NCI-H2029 treated with DMSO at 0.1 percent for 48 hours (cell line): ENCODE measurements around the gene HERC2.

ENCODE experiments used
- DNase-seq: peaks from one replicate; lab custom pipeline; 2025; lab: John Stamatoyannopoulos, UW

The HERC2 gene

GRCh38 chr15:28097656-28098359 is 224.2 kb downstream of the HERC2 start:
- no peak for DNase-seq

GRCh38 chr15:28096670-28097431 is 225.1 kb downstream of the HERC2 start:
- no peak for DNase-seq

GRCh38 chr15:28096411-28096669 is 225.6 kb downstream of the HERC2 start:
- no peak for DNase-seq

- DNase-seq = no peak
Observed at GRCh38 chr15:28094732-28095521, 227.1 kb downstream of the HERC2 start.

GRCh38 chr15:28093752-28094535 is 228.0 kb downstream of the HERC2 start:
- no peak for DNase-seq

GRCh38 chr15:28091313-28091712 is 230.7 kb downstream of the HERC2 start:
- DNase-seq = no peak

GRCh38 chr15:28086175-28086703 is 235.7 kb downstream of the HERC2 start:
- DNase-seq = no peak

DNA sequence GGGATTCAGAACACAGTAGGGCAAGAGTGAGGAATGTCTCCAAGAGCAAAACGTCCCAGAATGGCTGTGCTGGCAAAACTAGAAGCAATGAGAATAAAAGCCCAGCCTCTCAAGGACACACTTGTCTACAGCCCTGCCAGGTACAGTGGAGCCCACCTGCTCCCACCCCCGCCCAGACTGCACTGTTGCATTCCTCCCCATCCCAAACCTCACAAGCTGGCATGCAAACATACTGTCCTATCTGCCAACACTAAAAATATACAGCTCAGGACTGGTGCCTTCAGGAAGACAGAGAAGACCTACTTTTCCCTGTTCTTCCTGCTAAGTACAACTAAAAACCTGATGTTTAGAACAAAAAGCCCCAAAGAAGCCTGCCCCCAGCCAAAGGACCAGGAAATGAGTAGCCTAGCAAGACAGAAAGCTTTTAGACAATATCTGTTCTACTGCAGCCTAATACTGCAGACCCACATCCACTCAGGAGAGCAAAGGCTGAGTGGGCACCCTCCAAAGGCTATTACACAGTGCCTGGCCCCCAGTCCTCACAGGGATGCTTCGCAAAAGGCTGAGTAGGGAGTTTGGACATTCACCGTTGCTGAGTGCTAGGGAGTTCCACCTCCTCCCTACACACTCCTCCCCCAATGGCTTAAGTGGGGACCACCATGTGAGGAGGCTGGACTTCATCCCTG is 236.3 kb downstream of the HERC2 start:
- no peak for DNase-seq

DNA sequence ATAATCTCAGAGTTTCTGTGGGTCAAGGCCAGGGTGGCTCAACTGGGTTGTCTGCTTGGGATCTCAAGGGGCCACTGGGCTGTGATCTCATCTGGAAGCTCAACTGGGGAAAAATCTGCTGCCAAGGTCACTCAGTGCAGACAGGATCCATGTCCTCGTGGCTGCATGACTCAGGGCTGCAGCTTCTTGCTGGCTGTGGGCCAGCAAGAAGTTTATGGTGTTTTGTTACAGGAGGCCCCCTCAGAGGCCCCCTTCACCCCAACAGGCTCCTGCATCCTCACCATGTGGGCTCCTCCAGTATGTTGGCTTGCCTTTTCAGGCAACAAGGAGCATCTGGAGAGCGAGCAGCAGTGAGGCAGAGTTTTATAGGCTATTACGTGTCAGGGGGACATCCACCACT is 237.4 kb downstream of the HERC2 start:
- DNase-seq = no peak

GRCh38 chr15:28082891-28083684 is 238.9 kb downstream of the HERC2 start:
- no peak for DNase-seq

DNA sequence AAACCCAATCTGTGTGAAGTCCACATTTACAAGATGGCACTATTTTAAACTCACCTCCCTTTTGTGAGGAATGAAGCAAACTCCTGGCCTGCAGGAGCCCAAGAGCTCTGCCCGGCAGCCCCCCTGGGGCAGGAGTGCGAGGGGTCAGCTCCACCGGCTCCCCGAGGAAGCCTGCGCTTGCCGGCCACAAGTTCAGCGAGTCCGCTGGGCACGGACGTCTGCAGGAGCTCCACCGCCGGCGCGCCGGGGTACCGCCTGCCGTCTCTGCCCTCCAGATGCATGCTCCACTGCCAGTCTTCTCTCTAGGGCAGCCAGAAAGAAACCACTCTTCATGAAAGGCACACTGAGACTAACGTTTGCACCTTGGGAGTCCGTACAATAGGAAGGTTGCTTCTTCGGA is 240.4 kb downstream of the HERC2 start:
- DNase-seq = no peak

DNA sequence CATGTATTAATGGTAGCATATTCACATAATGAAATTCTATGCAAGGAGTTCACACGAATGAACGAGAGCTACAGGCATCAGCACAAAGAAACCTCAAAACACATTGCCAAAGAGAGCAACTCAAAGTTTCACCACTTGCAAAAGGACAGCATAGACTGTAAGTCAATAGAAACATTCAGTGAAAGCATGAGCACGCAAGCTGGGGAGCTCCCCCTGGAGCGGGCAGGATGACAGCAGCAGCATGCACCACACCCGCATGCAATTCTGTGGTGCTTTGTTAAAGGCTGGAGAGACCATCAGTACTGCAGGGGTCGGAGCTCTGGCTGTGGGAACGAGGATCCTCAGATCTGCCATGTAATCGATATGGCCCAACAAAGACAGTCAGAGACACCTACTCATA is 241.6 kb downstream of the HERC2 start:
- no peak for DNase-seq

GRCh38 chr15:28079313-28079969 is 242.5 kb downstream of the HERC2 start:
- no peak for DNase-seq

GRCh38 chr15:28078191-28078719 is 243.7 kb downstream of the HERC2 start:
- peak; percentile 20 for DNase-seq

DNA sequence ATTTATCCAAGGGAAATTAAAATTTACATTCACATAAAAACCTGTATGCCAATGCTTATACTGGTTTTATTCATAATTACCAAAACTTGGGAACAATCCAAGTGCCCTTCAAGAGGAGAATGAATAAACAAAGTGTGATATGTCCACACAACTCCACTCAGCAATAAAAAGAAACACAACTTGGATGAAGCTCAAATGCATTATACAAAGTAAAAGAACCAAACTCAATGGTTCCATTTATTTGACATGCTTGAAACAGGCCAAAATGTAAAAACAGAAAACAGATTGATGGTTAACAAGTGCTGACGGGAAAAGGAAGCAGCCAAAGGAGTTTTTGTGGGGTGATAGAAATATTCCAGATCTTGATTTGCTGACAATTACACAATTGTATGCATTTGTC is 246.4 kb downstream of the HERC2 start:
- DNase-seq = no peak

- DNase-seq = no peak
Observed at GRCh38 chr15:28068930-28069329, 253.0 kb downstream of the HERC2 start.

DNA sequence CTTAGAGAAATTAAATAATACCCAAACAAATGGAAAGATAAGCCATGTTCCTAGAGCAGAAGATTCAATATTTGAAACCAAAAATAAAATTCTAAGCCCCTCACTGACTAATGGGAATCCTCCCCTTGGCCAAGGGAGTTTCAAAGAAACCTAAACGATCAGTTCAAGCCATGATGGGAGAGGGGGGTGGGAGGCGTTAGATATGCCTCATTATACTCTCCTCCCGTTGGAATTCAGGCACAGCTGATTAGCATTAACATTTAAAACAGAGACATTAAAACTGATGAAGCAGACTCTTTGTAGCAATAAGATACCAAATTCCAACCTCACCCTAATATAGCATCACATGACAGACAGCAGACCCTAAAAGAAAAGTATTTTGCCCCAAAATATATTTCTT is 255.7 kb downstream of the HERC2 start:
- no peak for DNase-seq
